Stimulated activated naive CD8-positive, alpha-beta T cell treated with anti-CD3 and anti-CD28 coated beads, Interleukin-15, Interleukin-2, amounts not matched to agents 100 ng/mL and 50 ng/mL, for 24 hours (primary cell): Measurements from ENCODE around the gene MMADHC.
"Not testable (repeated sequence)": the region's sequence is repeated elsewhere in the genome, so short reads cannot be mapped to it uniquely, and the experiment has no call there.

Experiments
- H3K27ac Mint-ChIP-seq: one replicate; pipeline ENCODE4 v1.8.0; 2021; ENCODE audit warnings: mild to moderate bottlenecking, mixed read lengths
- H3K27me3 Mint-ChIP-seq: one replicate; pipeline ENCODE4 v1.8.0; 2021; ENCODE audit warnings: mixed read lengths
- H3K36me3 Mint-ChIP-seq: one replicate; pipeline ENCODE4 v1.8.0; 2021; ENCODE audit warnings: low read depth, mixed read lengths
- H3K4me1 Mint-ChIP-seq: one replicate; pipeline ENCODE4 v1.8.0; 2021; ENCODE audit warnings: low read depth, mixed read lengths
- H3K4me3 Mint-ChIP-seq: one replicate; pipeline ENCODE4 v1.8.0; 2021; ENCODE audit warnings: mild to moderate bottlenecking, mixed read lengths
- H3K9me3 Mint-ChIP-seq: one replicate; pipeline ENCODE4 v1.8.0; 2021; ENCODE audit warnings: mixed read lengths

The MMADHC gene

DNA sequence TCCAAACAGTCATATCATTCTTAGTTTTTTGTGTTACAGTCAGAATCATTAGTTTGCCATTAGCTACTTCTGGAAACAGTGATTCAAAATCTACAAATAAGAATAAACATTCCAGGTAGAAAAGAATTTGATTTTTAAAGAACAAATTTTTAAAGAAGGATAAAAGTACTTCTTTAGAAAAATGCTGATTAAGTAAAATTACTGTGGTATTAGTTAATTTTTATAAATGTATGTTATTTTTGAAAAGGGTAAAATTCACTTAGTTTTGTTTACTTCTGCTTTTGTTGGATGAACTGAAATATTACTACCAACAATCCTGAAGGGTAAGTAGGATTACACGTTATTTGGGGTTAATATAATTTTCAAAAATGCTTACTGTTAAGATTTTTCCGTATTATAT lies 11.8 kb downstream of the MMADHC start:
- Mint-ChIP-seq H3K36me3 (peaks cover 67% of the 10 kb centered on the region), H3K4me3 (no peak overlapping the region), H3K27me3 (no peaks in the 10 kb centered on the region), H3K4me1 (peaks cover 31% of the 10 kb centered on the region), H3K9me3 (no peaks in the 10 kb centered on the region), H3K27ac (no peak overlapping the region)

- Mint-ChIP-seq H3K27me3 (no peaks in the 10 kb centered on the region), H3K27ac (no peak overlapping the region), H3K4me1 (peaks cover 27% of the 10 kb centered on the region), H3K36me3 (peaks cover 63% of the 10 kb centered on the region), H3K4me3 (no peak overlapping the region), H3K9me3 (no peaks in the 10 kb centered on the region)
Observed at GRCh38 chr2:149575277-149575676, 12.3 kb downstream of the MMADHC start.

DNA sequence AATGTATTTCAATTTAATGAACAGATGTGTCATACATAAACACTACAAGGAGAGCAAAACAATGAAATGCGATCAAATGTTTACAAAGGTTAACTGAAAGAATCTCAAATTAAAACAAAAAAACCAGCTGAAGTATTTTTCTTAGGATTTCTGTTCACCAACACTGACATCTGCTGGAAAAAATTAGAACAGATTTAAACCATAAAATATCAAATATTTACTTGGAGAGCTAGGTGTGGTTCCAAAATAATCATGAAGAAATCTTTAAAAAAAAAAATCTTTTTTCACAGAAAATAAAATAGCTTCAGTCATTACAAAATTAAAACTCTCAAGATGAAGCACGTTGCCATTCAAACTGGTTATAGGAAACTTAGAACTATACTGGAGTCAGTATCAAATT lies 13.8 kb downstream of the MMADHC start:
- Mint-ChIP-seq H3K27me3 (no peaks in the 10 kb centered on the region), H3K4me3 (no peak overlapping the region), H3K36me3 (peaks cover 70% of the 10 kb centered on the region), H3K4me1 (peaks cover 18% of the 10 kb centered on the region), H3K9me3 (no peaks in the 10 kb centered on the region), H3K27ac (no peak overlapping the region)

DNA sequence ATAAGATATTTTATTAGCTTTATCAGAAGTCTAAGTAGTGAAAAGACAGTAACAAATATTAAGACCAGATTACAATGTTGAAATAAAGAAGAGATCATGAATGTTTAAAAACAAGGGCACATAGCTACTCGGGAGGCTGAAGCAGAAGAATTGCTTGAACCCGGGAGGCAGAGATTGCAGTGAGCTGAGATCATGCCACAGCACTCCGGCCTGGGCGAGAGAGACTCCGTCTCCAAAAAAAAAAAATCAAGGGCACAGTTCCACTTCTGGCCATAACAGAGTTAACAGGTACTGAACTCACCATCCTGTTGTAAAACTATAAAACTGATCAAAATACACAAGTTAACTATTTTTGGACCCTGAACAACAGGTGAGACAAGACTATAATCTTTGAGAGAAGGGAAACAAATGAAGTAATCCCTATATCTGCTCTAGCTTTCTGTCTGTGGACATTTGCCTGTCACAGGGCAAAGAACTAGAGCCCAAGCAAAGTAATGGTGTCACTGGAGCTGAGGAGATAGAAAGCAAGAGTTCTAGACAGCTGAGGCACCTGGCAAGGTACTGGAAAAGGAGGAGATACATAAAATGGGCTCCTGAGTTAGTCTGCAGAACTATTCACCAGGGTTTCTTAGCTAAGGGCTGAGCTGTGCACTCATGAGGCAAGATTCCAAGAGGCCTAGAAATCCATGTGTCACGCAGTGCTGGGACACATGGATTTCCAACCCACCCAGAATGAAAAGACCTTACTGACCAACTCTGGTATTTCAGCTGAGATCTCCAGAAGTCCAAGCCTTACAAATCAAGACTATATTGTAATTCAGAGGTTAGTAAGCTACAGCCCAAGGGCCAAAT lies 15.2 kb downstream of the MMADHC start:
- no peaks in the 10 kb centered on the region for H3K9me3 Mint-ChIP-seq
- no peak overlapping the region for H3K27ac Mint-ChIP-seq
- H3K27me3 Mint-ChIP-seq = no peaks in the 10 kb centered on the region
- H3K4me1 Mint-ChIP-seq = peaks cover 8% of the 10 kb centered on the region
- no peak overlapping the region for H3K4me3 Mint-ChIP-seq
- peaks cover 71% of the 10 kb centered on the region for H3K36me3 Mint-ChIP-seq

- H3K9me3 Mint-ChIP-seq = no peaks in the 10 kb centered on the region
- H3K4me3 Mint-ChIP-seq = no peak overlapping the region
- peaks cover 4% of the 10 kb centered on the region for H3K4me1 Mint-ChIP-seq
- no peak overlapping the region for H3K27ac Mint-ChIP-seq
- peaks cover 62% of the 10 kb centered on the region for H3K36me3 Mint-ChIP-seq
- H3K27me3 Mint-ChIP-seq = no peaks in the 10 kb centered on the region
Observed at GRCh38 chr2:149568138-149568537, 19.4 kb downstream of the MMADHC start.

GRCh38 chr2:149566652-149567051 lies 20.9 kb downstream of the MMADHC start:
- Mint-ChIP-seq H3K36me3 (peaks cover 49% of the 10 kb centered on the region), H3K27ac (no peak overlapping the region), H3K4me3 (no peak overlapping the region), H3K9me3 (no peaks in the 10 kb centered on the region), H3K27me3 (no peaks in the 10 kb centered on the region), H3K4me1 (peaks cover 4% of the 10 kb centered on the region)

DNA sequence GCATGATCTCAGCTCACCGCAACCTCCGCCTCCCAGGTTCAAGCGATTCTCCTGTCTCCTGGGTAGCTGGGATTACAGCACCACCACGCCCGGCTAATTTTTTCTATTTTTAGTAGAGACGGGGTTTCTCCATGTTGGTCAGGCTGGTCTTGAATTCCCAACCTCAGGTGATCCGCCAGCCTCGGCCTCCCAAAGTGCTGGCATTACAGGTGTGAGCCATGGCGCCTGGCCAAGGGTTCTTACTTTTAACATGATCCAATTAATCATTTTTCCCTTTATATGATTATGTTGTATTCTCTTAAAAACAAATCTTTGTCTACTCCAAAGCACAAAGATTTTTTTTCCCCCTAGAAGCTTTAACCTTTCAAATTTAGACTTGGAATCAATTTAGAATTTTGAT lies 21.9 kb downstream of the MMADHC start:
- H3K36me3 Mint-ChIP-seq = peaks cover 49% of the 10 kb centered on the region
- not testable (repeated sequence) for H3K4me1 Mint-ChIP-seq, H3K27me3 Mint-ChIP-seq, H3K4me3 Mint-ChIP-seq, H3K27ac Mint-ChIP-seq, H3K9me3 Mint-ChIP-seq

GRCh38 chr2:149564983-149565382 lies 22.6 kb downstream of the MMADHC start:
- Mint-ChIP-seq H3K27me3 (no peaks in the 10 kb centered on the region), H3K36me3 (peaks cover 45% of the 10 kb centered on the region), H3K9me3 (no peaks in the 10 kb centered on the region), H3K27ac (no peak overlapping the region), H3K4me1 (peaks cover 4% of the 10 kb centered on the region), H3K4me3 (no peak overlapping the region)

DNA sequence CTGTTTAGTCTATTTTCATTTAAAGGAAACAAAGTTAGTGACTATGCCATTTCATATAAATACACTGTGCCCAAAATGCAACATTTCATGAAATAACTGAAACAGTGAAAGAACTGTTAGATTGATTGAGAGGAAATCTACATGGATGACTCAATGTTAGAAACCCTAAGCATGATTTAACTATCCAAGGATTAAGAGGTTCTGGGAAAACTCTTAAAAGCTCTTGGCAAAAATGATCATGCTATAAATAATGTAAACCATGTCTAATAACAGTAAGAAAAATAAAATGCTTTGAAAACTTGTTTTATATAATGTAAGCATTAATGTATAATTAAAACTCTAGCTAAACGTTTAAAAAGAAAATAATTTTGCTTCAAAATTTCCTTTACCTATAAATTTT lies 23.5 kb downstream of the MMADHC start:
- H3K4me1 Mint-ChIP-seq = peaks cover 4% of the 10 kb centered on the region
- no peak overlapping the region for H3K27ac Mint-ChIP-seq
- H3K36me3 Mint-ChIP-seq = peaks cover 36% of the 10 kb centered on the region
- no peaks in the 10 kb centered on the region for H3K9me3 Mint-ChIP-seq
- H3K4me3 Mint-ChIP-seq = no peak overlapping the region
- H3K27me3 Mint-ChIP-seq = peaks cover 3% of the 10 kb centered on the region

GRCh38 chr2:149562324-149562723 lies 25.3 kb downstream of the MMADHC start:
- no peak overlapping the region for H3K27ac Mint-ChIP-seq
- H3K27me3 Mint-ChIP-seq = peaks cover 3% of the 10 kb centered on the region
- H3K36me3 Mint-ChIP-seq = peaks cover 19% of the 10 kb centered on the region
- H3K9me3 Mint-ChIP-seq = no peaks in the 10 kb centered on the region
- peaks cover 4% of the 10 kb centered on the region for H3K4me1 Mint-ChIP-seq
- H3K4me3 Mint-ChIP-seq = no peak overlapping the region

GRCh38 chr2:149561309-149561926 lies 26.2 kb downstream of the MMADHC start:
- no peak overlapping the region for H3K4me3 Mint-ChIP-seq
- H3K27me3 Mint-ChIP-seq = peaks cover 3% of the 10 kb centered on the region
- no peaks in the 10 kb centered on the region for H3K9me3 Mint-ChIP-seq
- no peaks in the 10 kb centered on the region for H3K4me1 Mint-ChIP-seq
- H3K36me3 Mint-ChIP-seq = peaks cover 11% of the 10 kb centered on the region
- no peak overlapping the region for H3K27ac Mint-ChIP-seq

GRCh38 chr2:149559341-149560068 lies 28.1 kb downstream of the MMADHC start:
- no peaks in the 10 kb centered on the region for H3K36me3 Mint-ChIP-seq
- no peak overlapping the region for H3K27ac Mint-ChIP-seq
- no peaks in the 10 kb centered on the region for H3K4me1 Mint-ChIP-seq
- no peak overlapping the region for H3K4me3 Mint-ChIP-seq
- no peaks in the 10 kb centered on the region for H3K9me3 Mint-ChIP-seq
- H3K27me3 Mint-ChIP-seq = peaks cover 3% of the 10 kb centered on the region

DNA sequence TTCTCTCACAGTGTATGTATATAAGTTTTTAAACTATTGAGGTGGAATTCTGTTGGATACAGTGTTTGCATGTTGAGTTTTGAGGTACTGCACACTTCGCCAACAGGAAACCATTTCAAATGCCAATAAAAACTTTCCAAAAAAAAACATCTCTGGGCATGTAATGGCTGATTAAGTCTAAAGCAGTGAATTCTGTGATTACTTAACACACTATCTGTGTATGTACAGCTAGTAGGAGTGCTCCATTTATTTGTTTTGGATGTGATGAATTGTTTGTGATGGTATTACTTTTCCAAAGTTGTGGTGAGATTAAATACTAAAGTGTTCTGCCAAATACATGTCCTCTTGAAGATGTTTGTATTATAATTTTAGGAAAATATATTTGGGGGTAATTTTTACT lies 31.1 kb downstream of the MMADHC start:
- Mint-ChIP-seq H3K9me3 (no peaks in the 10 kb centered on the region), H3K4me3 (no peak overlapping the region), H3K27ac (no peak overlapping the region), H3K27me3 (peaks cover 7% of the 10 kb centered on the region), H3K36me3 (no peaks in the 10 kb centered on the region), H3K4me1 (no peaks in the 10 kb centered on the region)

- H3K27me3 Mint-ChIP-seq = peaks cover 4% of the 10 kb centered on the region
- H3K27ac Mint-ChIP-seq = no peak overlapping the region
- H3K4me1 Mint-ChIP-seq = no peaks in the 10 kb centered on the region
- no peak overlapping the region for H3K4me3 Mint-ChIP-seq
- no peaks in the 10 kb centered on the region for H3K36me3 Mint-ChIP-seq
- no peaks in the 10 kb centered on the region for H3K9me3 Mint-ChIP-seq
Observed at GRCh38 chr2:149552830-149553229, 34.7 kb downstream of the MMADHC start.

GRCh38 chr2:149552226-149552625 lies 35.3 kb downstream of the MMADHC start:
- H3K4me3 Mint-ChIP-seq = no peak overlapping the region
- no peak overlapping the region for H3K27ac Mint-ChIP-seq
- peaks cover 4% of the 10 kb centered on the region for H3K27me3 Mint-ChIP-seq
- no peaks in the 10 kb centered on the region for H3K36me3 Mint-ChIP-seq
- H3K4me1 Mint-ChIP-seq = no peaks in the 10 kb centered on the region
- H3K9me3 Mint-ChIP-seq = no peaks in the 10 kb centered on the region
